ENCODE data around the gene APOO.

DNA sequence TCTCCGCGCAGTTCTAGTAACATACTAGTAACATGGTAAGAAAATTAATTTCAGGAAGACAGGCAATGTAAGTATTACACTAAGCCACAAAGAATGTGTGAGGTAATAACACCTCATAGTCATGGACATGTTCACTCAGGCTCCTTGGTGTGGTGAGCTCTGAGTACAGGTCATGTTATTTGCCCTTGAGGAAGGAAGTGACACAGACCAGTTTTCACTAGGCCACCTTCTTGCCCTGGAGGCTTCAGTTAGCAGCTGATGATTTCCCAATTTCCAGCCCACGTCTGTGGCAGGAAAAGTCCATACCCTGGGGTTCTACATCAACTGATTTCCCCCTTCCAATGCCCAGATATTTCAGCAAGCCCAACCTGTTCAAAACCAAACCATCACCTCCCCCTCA is 6.7 kb downstream of the APOO start:
- TF ChIP-seq CTCF (conservative IDR thresholded peaks at IDR 0.05) (no peak), EZH2 (IDR thresholded peaks at IDR 0.05; ENCODE audit: low read depth) (no peak)

Measured in PC-9 (cell line).